Measurements from ENCODE around the gene FUNDC1. TPM values are rescaled to one million over a fixed set of nuclear protein-coding genes. Genes with fewer than 3 reads are reported as not detected.

FUNDC1 gene
- polyA plus RNA-seq, 3 donors from 2014 or later = 22.8 to 29.3 (median 24.2) TPM

GRCh38 chrX:44507292-44507691 lies 35.4 kb downstream of the FUNDC1 start:
- DNase-seq = no peak
- H3K4me3 Mint-ChIP-seq = no peak overlapping the region
- peaks cover 0 to 4% (median 4%) of the 10 kb centered on the region in 3 donors for H3K27me3 Mint-ChIP-seq (ENCODE audit: low read depth in 3 of 3)
- H3K4me1 Mint-ChIP-seq = no peaks in the 10 kb centered on the region
- H3K9me3 Mint-ChIP-seq = no peaks in the 10 kb centered on the region
- no peak overlapping the region for H3K27ac Mint-ChIP-seq
- no peaks in the 10 kb centered on the region for H3K36me3 Mint-ChIP-seq

GRCh38 chrX:44506678-44507077 lies 36.0 kb downstream of the FUNDC1 start:
- no peaks in the 10 kb centered on the region for H3K9me3 Mint-ChIP-seq
- H3K4me3 Mint-ChIP-seq = no peak overlapping the region
- H3K27me3 Mint-ChIP-seq (ENCODE audit: low read depth in 3 of 3) = peaks cover 0 to 4% (median 4%) of the 10 kb centered on the region in 3 donors
- no peaks in the 10 kb centered on the region for H3K4me1 Mint-ChIP-seq
- H3K27ac Mint-ChIP-seq = no peak overlapping the region
- DNase-seq = no peak
- no peaks in the 10 kb centered on the region for H3K36me3 Mint-ChIP-seq

GRCh38 chrX:44503560-44503959 lies 39.1 kb downstream of the FUNDC1 start:
- Mint-ChIP-seq H3K36me3 (no peaks in the 10 kb centered on the region), H3K4me1 (no peaks in the 10 kb centered on the region), H3K27me3 (ENCODE audit: low read depth in 3 of 3) (peaks cover 0 to 8% (median 4%) of the 10 kb centered on the region in 3 donors), H3K4me3 (no peak overlapping the region), H3K27ac (no peak overlapping the region), H3K9me3 (no peaks in the 10 kb centered on the region)
- no peak for DNase-seq

- no peak for DNase-seq
- Mint-ChIP-seq H3K9me3 (no peaks in the 10 kb centered on the region), H3K36me3 (no peaks in the 10 kb centered on the region), H3K27me3 (ENCODE audit: low read depth in 3 of 3) (peaks cover 1 to 6% (median 6%) of the 10 kb centered on the region in 3 donors), H3K4me1 (no peaks in the 10 kb centered on the region), H3K4me3 (no peak overlapping the region), H3K27ac (no peak overlapping the region)
Measured at GRCh38 chrX:44495091-44495490, 47.6 kb downstream of the FUNDC1 start.

GRCh38 chrX:44494357-44494756 lies 48.3 kb downstream of the FUNDC1 start:
- H3K9me3 Mint-ChIP-seq = no peaks in the 10 kb centered on the region
- H3K27ac Mint-ChIP-seq = no peak overlapping the region
- H3K27me3 Mint-ChIP-seq (ENCODE audit: low read depth in 3 of 3) = peaks cover 1 to 7% (median 6%) of the 10 kb centered on the region in 3 donors
- H3K4me3 Mint-ChIP-seq = no peak overlapping the region
- H3K36me3 Mint-ChIP-seq = no peaks in the 10 kb centered on the region
- DNase-seq = no peak
- no peaks in the 10 kb centered on the region for H3K4me1 Mint-ChIP-seq

- Mint-ChIP-seq H3K4me1 (no peaks in the 10 kb centered on the region), H3K27me3 (ENCODE audit: low read depth in 3 of 3) (peaks cover 0 to 4% (median 2%) of the 10 kb centered on the region in 3 donors), H3K4me3 (no peak overlapping the region), H3K27ac (no peak overlapping the region), H3K36me3 (no peaks in the 10 kb centered on the region), H3K9me3 (no peaks in the 10 kb centered on the region)
- no peak for DNase-seq
Measured at GRCh38 chrX:44489515-44489914, 53.1 kb downstream of the FUNDC1 start.

- Mint-ChIP-seq H3K36me3 (no peaks in the 10 kb centered on the region), H3K27me3 (ENCODE audit: low read depth in 3 of 3) (peaks cover 0 to 11% (median 9%) of the 10 kb centered on the region in 3 donors), H3K4me3 (no peak overlapping the region), H3K9me3 (no peaks in the 10 kb centered on the region), H3K27ac (no peak overlapping the region), H3K4me1 (no peaks in the 10 kb centered on the region)
- no peak for DNase-seq
Measured at GRCh38 chrX:44484607-44485146, 58.0 kb downstream of the FUNDC1 start.

GRCh38 chrX:44483965-44484606 lies 58.6 kb downstream of the FUNDC1 start:
- Mint-ChIP-seq H3K4me1 (no peaks in the 10 kb centered on the region), H3K27me3 (ENCODE audit: low read depth in 3 of 3) (peaks cover 0 to 11% (median 9%) of the 10 kb centered on the region in 3 donors), H3K27ac (no peak overlapping the region), H3K9me3 (no peaks in the 10 kb centered on the region), H3K36me3 (no peaks in the 10 kb centered on the region), H3K4me3 (no peak overlapping the region)
- no peak for DNase-seq

GRCh38 chrX:44482575-44482974 lies 60.1 kb downstream of the FUNDC1 start:
- H3K27me3 Mint-ChIP-seq (ENCODE audit: low read depth in 3 of 3) = peaks cover 0 to 11% (median 5%) of the 10 kb centered on the region in 3 donors
- no peak overlapping the region for H3K4me3 Mint-ChIP-seq
- no peak overlapping the region for H3K27ac Mint-ChIP-seq
- H3K36me3 Mint-ChIP-seq = no peaks in the 10 kb centered on the region
- no peaks in the 10 kb centered on the region for H3K4me1 Mint-ChIP-seq
- no peak for DNase-seq
- H3K9me3 Mint-ChIP-seq = no peaks in the 10 kb centered on the region

- DNase-seq = no peak
- Mint-ChIP-seq H3K9me3 (no peaks in the 10 kb centered on the region), H3K27me3 (ENCODE audit: low read depth in 3 of 3) (peaks cover 0 to 12% (median 5%) of the 10 kb centered on the region in 3 donors), H3K4me3 (no peak overlapping the region), H3K4me1 (no peaks in the 10 kb centered on the region), H3K36me3 (no peaks in the 10 kb centered on the region), H3K27ac (no peak overlapping the region)
Measured at GRCh38 chrX:44480591-44480990, 62.1 kb downstream of the FUNDC1 start.

GRCh38 chrX:44474410-44474809 lies 68.2 kb downstream of the FUNDC1 start:
- Mint-ChIP-seq H3K9me3 (no peaks in the 10 kb centered on the region), H3K4me1 (peaks cover 0 to 4% of the 10 kb centered on the region in 2 donors), H3K4me3 (no peak overlapping the region), H3K27ac (no peak overlapping the region), H3K27me3 (ENCODE audit: low read depth in 3 of 3) (peaks cover 0 to 2% (median 0%) of the 10 kb centered on the region in 3 donors), H3K36me3 (peaks cover 0 to 4% (median 0%) of the 10 kb centered on the region in 3 donors)
- DNase-seq = no peak

Other genes with a start within 250 kb of the FUNDC1 start
- 10 to 100 TPM; 11.2 to 19.5 (median 13.2) TPM for gene EFHC2, start 199.2 kb downstream of the FUNDC1 start, polyA plus RNA-seq